Kidney tubule cell (primary cell): ENCODE data around the gene IRAK3.
"Not testable (repeated sequence)": the region's sequence is repeated elsewhere in the genome, so short reads cannot be mapped to it uniquely, and the experiment has no call there.

Experiments
- DNase-seq: peaks from one replicate; pipeline ENCODE4 v3.0.0-alpha.2; 2018; ENCODE audit warnings: low spot score

IRAK3 gene

DNA sequence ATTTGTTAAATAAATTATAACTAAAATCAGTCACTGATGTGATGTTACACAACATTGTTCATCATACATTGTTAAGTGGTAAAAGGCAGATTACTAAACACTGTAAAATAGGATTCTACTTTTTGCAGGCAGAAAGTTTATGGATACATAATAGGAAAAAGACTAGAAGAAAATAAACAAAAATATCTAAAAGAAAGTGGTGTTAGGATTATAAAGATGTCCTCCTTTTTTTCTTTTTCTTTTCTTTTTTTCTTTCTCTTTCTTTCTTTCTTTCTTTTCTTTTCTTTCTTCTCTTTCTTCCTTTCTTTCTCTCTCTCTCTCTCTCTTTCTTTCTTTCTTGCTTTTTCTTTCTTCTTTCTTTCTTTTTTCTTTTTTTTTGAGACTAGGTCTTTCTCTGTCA is 73.7 kb downstream of the IRAK3 start:
- DNase-seq = no peak

DNA sequence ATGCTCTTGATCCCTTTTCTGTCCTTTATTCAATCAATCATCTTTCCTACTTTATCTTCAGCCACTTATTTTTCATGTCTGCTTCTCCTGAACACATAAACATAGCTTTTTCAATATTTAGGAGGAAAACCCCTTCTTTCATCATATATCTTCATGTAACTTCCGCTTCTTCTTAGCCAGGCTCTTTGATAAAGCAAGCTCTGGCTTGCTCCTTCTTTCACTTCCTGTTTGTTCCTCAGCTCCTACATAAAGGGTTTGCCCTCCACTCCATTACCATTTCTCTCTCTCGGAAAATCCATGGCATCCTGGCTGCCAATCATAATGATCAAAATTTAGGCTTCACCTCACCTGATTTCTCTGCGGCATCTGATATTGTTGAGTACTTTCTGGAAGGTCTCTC is 79.5 kb downstream of the IRAK3 start:
- no peak for DNase-seq

DNA sequence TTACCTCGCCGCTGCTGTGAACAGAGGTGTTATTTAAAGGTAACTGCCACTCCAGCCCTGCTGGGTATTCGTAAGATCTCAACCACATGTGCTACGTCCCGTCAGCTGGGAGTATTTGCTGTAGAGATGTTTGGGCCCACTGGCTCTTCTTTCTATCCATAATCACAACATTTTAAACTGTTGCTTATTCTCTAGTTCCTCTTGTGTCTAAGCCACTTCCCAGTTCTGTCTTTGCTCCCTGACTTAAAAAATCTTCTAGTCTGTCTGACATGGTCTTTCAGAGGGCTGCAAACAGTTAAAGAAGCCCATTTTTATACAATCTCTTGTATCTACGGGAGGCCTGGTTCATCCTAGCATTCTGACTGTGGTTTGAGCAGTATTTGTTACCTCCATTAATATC is 80.1 kb downstream of the IRAK3 start:
- DNase-seq = no peak

DNA sequence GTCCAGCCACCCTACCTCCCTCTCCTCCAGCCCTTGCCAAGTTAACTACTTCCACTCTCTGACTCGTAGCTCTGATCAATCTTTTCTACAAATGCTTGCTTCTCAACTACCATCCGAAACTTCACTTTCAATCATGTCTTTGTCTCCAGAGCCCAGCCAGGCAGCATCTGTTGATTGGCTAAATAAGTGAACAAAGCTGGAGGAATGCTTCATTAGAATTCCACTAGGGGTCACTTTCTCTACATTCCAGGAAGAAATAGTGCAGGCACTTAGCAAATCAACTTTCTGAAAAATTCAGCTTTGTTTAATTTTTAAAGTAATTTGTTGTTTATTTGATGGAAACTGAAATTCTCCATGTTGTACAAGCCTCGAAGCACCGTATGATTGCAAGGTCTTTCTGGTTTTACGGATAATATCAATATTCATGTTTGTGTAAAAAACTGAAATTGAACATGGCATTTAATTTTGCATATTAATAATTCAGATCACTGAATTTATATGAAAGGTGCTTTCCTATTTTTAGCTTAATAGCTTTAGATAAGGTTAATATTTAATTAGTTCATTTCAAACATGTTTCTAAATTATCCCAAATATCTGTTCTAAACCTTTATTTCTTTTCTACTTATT is 80.9 kb downstream of the IRAK3 start:
- peak; percentile 55 for DNase-seq

DNA sequence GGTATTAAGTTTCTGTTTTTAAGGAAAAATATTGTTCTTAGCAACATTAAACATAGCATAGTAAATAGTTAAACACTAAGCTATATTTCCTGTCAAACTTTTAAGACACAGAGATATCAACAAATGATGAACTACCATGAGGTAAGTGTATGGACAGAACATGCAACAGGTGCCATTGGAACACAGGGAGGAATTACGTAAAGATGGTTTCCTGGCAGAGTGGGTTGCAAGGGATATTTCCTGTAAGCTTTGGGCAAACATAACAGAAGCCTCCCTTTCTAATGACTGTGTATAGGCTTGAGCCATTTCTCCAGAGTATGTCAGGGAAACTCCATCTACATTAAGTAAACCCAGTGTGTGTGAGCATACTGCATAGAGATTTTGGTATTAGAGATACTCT is 81.6 kb downstream of the IRAK3 start:
- DNase-seq = no peak

DNA sequence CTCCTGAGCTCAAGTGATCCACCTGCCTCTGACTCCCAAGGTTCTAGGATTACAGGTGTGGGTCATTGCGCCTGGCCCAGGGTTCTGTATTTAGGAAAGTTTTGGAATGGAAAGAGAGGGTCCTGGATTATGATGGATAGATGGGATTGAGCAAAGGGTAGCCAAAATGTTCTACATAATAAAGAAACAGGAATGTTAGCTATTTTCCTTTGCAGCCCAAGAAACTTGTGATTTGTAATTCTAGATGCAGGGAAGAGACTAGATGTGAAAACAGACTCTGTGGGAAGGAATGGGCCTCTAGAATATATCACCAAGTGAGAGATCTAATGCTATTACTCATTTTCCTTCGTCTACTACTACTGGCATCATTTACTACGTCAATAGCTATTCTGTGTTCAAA is 83.6 kb downstream of the IRAK3 start:
- DNase-seq = no peak

DNA sequence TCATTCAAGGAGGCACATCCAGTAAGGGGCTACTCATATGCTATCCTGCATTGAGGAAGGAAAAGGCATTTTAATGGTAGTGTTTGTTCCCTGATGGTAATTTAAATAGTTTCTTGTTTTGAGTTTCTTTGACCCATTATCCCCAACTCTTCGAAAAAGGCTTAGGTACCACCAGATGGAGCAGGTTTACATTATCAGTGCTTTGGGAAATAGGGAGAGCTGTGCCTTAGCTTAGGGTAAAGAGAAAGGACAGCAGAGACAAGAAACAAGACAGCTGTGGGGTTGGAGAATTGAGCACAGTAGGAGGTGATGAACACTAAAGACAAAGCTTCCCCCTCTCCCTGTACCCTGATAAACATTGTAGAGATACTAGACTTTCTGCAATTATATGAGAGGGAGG is 84.1 kb downstream of the IRAK3 start:
- DNase-seq = no peak

DNA sequence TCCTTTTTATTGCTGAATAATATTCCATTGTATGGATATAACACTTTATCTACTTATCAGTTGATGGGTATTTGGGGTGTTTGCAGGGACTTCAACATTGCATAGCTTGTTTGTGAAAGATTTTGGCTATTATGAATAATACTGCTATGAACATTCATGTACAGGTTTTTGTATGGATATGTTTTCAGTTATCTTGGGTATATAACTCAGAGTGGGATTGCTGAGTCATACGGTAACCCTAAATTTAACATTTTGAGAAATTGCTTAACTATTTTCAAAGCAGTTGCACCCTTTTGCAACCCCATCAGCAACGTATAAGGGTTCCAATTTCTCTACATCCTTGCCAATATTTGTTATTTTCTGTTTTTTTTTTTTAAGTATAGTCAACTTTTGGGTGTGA is 86.0 kb downstream of the IRAK3 start:
- no peak for DNase-seq

DNA sequence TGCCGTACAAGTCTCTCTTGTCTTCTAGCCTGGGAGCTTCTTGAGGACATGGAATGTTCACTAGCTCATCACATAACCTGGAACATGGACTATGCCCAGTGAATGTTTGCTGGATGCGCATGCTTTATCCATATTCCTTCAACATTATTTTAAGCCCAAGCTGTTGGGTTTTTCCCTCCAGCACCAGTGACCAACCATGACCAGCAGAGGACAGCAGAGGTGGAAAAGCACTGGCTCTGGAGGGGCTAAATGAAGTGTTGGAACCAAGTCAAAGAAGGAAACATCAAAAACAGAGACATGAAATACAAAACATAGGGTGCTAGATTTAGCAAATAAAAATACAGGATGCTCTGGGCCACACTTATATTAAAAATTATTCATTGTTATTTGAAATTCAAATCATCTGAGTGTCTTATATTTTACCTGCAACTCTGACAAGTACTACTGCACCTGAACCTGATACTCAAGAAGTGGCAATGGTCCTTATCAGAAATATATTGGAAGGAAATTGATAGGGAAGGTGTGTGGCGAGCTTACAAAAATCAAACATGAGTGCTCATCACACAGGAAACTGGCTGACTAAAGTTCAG is 90.2 kb downstream of the IRAK3 start:
- peak; percentile 23 for DNase-seq

DNA sequence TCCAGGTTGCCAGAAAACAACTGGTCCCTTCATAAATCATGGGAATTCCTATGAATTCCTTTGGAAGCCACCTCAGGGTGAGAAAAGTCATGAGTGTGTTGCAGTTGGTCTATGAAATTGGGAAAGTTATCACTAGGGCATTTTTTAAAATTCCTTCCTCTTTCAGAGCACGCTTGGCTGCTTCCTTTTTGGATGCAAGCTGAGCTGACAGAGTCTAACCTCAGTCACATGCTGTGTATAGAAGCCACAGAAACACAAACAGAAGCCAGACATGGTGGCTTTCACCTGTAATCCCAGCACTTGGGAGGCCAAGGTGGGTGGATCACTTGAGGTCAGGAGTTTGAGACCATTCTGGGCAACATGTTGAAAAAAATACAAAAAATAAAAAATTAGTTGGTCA is 91.5 kb downstream of the IRAK3 start:
- DNase-seq = peak; percentile 62

DNA sequence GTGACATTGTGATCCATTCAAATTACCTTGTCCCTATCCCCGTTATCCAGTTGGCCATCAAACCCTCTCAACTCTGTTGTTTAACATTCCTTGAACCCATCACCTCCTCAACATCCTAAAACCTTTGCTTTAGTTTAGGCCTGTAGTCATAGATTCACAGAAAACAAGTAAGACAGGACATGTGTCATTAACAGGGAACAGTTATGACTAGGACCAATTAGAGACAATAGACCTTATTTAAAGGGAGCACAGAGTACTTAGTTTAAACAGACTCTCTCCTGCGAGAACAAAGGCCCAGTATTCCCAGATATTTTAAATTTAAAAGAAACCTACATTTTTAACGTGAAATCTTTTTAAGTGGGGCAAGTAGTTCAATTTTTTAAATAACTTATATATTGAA is 93.2 kb downstream of the IRAK3 start:
- no peak for DNase-seq

DNA sequence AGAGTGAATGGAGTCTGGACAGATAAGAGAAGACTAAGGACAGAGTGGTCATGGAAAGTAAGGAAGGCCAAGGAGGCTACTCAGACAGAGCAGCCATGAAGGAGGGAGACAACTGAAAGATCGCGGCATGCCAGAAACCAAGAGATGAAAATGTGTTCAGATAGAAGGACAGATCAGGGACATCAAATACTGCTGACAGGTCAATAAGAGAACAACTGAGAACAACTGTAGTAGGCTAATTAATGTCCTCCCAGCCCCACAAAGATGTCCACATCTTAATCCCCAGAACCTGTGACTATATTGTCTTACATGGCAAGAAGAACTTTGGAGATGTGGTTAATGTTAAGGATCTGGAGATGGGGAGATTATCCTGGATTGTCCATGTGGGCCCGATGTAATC is 98.3 kb downstream of the IRAK3 start:
- no peak for DNase-seq

DNA sequence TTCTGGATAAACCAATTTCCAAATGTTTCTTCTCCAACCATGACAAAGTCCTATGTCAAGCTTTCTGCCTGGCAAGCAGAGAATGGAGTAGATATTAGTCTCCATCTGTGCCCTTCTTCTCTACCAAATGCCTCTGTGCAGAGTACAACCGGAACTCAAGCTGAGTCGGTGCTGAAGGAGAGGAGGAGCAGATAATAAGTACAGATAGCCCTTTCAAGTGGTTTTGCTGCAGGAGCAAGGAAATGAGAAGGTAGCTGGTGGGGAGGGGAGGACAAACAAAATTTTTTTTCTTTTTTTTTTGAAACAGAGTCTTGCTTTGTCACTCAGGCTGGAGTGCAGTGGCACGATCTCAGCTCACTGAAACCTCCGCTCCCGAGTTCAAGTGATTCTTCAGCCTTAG is 99.1 kb downstream of the IRAK3 start:
- no peak for DNase-seq

DNA sequence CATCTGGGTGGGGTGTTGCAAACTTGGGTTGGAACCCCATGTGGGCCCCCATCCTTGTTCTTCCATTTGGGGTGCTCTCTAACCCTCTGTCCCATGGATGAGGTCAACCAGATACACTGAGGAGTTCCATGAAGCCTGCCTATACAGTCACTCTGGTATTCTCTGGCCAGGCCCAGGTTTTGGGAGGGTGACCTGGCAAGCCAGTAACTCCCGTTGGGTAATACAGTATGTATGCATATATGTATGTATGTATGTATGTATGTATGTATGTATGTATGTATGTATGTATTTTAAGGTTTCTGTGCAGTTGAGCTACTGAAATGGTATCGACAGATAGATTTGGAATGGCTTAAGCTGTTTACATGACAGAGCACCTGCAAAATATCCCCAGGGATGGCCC is 100.5 kb downstream of the IRAK3 start:
- no peak for DNase-seq

DNA sequence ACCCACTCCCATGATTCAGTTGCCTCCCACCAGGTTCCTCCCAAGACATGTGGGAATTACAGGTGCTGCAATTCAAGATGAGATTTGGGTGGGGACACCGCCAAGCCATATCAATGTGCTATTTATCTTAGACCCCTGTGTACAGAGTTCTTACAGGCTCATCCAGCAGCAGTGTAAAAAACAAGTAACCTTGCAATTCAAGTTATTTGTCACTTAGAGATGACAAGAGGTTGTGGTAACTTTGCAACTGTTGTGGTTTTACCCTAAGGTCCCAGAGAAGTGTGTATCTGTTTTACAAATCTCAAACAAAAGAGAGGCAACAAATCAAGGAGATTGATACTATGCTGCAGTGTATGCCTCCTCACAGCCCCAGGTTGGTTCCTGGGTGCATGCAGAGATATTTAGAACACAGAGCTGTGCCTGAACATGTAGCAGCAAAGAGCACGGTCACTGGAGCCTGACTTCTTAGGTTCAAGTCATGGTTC is 101.7 kb downstream of the IRAK3 start:
- DNase-seq = no peak

DNA sequence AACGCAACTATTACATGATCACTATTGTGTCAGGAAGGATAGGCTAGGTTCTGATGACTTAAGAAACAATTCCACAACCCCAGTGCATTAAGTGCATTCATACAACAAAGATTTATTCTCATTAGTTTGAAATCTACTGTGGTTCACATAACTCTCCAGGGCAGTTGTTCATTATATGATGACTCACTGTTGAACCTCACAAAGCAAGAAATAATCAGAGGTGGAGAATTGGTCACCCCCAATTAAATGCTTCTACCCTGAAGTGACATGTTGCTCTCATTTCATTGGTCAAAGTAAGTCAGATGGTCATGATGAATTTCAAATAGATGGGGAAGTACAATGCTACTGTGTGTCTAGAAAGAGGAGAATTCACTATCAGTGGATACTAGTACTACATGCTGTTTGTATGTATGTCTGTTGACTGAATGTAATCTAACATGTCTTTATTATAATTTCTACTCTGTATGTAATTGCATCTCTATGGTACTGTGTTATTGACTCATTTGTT is 107.2 kb downstream of the IRAK3 start:
- peak; percentile 70 for DNase-seq

DNA sequence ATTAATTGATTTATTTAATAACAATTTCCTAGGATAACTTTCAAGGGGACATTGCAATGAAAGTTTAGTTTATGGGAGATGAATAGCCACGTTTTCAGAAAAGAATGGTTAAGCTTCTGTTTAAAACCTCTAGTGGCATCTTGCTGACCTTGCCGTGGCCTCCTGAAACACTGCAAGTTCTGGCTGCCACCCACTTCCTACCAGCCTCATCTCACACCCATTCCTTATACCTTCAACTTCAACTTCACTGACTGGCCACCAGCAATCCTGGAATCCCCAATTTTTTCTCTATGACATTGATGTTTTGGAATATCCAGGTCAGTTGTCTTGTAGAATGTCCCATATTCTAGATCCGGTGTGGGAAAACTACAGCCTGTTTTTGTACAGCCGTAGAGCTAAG is 108.1 kb downstream of the IRAK3 start:
- DNase-seq = no peak

DNA sequence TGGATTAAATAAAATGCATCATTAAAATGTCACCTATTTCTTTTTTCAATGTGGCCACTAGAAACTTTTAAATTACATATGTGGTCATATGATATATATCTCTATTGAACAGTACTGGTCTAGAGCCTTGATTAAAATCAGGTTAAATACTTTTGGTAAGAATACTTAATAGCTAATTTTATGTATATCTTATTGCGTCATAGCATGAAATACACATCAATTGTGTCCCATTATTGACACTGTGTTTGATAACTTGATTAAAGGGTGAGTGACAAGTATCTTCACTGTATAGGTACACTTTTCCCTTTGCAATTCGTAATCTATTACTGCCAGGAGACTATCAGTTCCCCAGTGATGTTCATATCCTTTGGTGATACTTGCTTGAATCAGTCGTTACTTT is 108.9 kb downstream of the IRAK3 start:
- no peak for DNase-seq

DNA sequence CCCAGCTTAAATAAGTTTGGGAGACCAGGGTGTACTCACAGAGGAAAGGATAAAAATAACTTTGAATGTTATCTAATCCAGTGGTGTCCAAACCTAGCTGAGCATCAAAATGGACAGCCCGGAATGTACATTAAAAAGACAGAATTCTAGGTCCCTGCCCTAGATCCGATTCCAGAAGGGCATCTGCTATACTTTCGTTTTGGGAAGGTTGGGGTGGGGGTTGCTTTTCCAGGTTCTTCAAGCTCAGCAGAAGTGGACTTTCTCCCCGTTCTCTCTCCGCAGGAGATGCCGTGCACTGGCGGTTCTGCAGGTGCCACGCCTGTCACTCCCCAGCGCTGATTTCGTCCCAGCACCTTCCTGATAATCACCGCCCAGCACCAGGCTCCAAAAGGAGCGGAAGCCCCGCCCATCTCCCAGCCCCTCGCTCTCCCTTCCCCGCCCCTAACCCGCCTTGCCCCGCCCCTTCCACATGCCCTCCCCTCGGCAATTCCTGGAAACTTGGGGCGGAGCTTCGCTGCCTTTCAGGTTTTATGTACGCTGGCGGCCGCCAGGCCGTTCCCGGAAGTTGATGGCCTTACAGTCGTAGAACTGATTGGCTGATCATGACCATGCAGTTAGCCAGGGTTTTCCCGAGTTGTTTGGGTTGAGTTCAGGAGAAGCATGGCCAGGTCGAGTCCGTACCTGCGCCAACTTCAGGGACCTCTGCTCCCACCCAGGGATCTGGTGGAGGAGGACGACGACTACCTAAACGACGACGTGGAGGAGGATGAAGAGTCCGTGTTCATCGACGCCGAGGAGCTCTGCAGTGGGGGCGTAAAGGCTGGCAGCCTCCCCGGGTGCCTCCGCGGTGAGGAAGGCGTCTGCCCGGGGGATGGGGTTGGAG is 113.2 kb downstream of the IRAK3 start, which contains the start of gene HELB:
HELB (plus strand) TSS at position 550 of the 883 bp plus-strand sequence; CDS start at position 661, 111 bp downstream.
- peak; percentile 98 for DNase-seq

DNA sequence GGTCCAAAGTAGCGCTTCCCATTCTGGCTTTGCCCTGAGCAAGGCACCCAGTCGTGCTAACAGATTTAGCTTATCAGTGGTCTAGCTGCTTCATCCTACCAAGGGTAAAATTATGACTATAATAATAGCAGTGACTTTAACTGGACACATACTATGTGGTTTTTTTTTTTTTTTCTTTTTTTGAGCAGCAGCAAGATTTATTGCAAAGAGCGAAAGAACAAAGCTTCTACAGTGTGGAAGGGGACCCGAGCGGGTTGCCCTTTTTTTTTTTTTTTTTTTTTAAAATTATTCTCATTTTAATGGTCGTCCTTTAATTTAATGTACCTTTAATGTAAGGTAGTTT is 113.8 kb downstream of the IRAK3 start:
- DNase-seq = no peak

DNA sequence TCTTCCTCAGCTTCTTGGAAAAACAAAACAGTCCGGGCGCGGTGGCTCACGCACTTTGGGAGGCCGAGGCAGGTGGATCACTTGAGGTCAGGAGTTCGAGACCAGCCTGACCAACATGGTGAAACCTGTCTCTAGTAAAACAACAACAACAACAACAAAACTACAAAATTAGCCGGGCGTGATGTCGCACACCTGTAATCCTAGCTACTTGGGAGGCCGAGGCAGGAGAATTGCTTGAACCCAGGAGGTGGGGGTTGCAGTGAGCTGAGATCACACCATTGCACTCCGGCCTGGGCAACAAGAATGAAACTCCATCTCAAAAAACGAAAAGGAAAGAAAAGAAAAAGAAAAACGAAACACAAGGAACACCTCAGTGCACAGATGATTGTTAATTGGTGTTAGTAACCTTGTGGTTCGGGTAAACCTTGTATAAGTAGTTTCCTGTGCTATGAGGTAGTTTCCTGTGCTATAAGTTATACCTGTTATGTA is 114.3 kb downstream of the IRAK3 start:
- DNase-seq = not testable (repeated sequence)
